HG03045 (cell line): Measurements from ENCODE around the gene FOXP2.
"Not testable (repeated sequence)": the region's sequence is repeated elsewhere in the genome, so short reads cannot be mapped to it uniquely, and the experiment has no call there.

Experiments used
- ATAC-seq: cut with Tn5 transposase; IDR thresholded peaks from one replicate; pipeline ENCODE4 v1.9.1; 2021; ENCODE audit warnings: mild to moderate bottlenecking, moderate library complexity; ENCODE audit not compliant: unreplicated experiment

Gene FOXP2

DNA sequence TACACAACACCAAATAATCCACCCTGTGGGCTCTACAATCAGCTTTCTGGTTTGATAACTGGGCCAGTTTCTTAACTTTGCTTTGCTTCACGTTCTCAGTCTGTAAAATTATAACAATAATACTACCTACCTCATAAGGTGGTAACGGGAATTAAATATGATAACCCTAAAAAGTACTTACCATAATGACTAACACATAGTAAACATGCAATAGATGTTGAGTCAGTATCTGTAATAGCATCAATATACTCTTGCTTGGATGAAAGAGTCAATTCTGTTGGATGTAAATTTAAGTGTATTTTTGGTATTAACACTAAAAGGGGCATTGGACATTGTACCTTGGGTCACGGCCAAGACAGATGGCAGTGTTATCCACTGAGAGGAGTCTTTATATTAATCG, 160.5 kb downstream of the FOXP2 start:
- ATAC-seq = no peak

DNA sequence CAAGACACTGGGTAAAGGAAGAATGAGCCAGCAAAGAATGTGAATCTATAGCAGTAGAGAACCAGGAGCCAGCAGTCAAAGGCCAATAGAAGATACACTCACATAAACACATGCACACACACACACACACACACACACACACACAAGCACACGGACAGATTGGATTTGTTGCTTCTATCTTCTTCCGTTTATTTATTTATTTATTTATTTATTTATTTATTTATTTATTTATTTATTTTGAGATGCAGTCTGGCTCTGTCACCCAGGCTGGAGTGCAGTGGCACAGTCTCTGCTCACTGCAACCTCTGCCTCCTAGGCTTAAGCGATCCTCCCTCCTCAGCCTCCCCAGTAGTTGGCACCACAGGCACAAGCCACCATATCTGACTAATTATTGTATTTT, 166.3 kb downstream of the FOXP2 start:
- ATAC-seq = not testable (repeated sequence)

DNA sequence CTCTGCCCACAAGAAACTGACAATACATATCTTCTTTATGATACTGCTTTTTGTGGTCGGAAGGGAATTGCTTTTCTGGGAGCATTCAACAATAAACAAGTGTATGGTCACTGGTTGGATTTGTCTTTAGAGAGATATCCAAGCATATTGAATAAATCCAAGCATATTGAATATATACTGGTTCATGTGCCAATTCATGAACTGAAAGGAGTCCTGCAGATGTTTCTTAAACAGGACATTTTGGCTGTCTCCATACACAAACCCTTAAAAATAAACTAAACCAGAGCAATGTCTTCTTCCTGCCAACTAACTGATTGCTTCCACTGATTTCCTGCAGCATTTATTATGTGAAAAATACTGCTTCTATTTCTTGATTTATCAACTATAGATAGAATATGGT, 173.9 kb downstream of the FOXP2 start:
- no peak for ATAC-seq

DNA sequence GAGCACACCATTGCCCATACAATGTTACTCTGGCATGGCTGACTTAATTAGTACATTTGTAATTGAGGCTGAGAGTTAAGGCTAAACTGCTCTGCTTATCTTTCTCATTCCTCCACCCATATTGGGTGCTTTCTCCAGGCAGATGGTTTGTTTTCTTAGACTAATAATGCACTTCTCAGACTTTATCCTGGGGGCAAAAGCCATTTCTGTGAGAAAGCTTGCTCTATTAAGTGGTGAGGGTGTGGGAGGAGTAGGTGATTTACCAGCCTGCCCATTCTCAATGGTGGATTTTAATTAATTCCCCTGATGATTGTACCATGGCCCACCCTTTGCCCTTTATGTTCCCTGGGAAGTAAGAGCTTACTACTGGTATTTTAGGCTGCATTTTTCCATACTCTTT, 174.8 kb downstream of the FOXP2 start:
- ATAC-seq = no peak

DNA sequence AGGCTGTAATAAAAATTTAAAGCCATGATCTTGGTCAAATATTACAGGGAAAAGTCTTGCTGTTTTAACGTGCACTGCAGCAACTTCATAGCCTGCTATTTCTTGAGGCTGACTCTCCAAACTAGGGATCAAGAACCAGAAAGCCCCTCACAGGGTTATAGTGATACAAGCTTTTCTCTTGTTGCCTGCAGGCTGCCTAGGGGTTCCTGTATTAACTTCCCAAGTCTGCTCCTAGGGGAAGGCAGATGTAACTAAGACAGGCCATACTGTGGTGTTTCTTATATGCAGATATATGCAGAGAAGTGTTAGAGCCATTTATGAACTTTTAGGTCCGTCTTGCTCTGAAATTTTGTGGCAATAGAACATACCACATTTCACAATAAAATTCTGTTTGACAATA, 175.7 kb downstream of the FOXP2 start:
- no peak for ATAC-seq

GRCh38 chr7:114598946-114599345, 184.3 kb downstream of the FOXP2 start:
- ATAC-seq = no peak

- ATAC-seq = no peak
Observed at GRCh38 chr7:114606100-114606499, 191.5 kb downstream of the FOXP2 start.

DNA sequence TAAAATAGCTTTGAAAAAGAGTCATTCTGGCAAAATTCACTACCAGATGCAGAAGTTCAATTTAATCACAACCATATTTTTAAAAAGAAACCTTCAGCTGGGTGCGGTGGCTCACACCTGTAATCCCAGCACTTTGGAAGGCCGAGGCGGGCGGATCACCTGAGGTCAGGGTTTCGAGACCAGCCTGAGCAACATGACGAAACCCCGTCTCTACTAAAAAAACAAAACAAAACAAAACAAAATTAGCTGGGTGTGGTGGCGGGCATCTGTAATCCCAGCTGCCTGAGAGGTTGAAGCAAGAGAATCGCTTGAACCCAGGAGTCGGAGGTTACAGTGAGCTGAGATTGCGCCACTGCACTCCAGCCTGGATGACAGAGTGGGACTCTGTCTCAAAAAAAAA, 194.2 kb downstream of the FOXP2 start:
- not testable (repeated sequence) for ATAC-seq

DNA sequence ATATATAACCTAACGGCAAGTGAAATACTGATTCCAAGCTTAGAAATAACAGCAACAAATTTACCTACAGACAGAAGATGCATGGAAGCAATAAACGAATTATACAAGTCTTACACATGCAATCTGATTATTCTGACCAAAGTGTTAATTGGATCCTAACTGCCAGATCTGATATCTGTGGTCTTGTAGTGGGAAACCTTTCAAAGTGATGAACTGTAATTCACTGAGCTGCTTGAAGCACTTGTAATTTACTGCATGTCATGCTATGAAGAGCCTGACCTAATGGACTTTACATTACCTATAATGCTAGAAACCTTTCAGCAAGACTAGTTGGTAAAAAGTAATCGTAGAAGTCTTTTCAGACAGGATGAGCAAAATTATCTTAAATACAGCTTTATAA, 205.6 kb downstream of the FOXP2 start:
- ATAC-seq = no peak

DNA sequence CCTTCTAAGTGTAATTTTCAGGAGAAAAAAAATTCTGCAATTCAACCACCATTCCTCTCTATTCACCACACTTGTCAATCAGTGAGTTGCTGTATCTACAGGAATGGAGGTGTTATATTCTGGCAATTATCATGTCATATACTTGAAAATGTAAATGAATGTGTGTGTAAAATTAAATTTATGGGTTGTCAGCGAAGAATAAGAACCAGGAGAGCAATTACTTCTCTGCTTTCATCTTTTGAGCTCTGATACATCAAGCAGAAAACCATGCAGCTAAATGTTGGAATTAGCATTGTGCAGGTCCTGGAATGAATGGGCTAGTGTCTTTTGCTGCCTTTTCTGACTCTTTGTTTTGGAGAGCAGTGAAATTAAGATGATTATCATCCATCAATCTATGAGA, 207.6 kb downstream of the FOXP2 start:
- no peak for ATAC-seq

DNA sequence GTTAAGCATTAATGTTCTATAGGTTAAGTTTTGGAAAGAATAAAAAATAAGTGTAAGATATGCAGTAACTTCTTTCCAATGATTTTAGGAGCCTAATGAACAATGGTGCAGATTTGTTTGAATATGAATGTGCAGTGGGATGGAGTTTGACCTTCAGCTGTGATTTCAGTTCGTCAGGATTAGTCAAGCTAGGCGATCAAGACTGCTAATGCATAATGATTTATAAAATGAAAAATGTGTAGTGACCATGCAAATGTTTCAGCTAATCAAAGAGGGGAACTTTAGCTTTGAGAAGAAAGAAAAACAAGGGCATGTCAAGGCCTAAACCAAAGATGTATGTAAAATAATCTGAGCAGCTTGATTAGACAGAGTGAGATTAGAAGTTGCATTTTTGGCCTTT, 208.5 kb downstream of the FOXP2 start:
- no peak for ATAC-seq

DNA sequence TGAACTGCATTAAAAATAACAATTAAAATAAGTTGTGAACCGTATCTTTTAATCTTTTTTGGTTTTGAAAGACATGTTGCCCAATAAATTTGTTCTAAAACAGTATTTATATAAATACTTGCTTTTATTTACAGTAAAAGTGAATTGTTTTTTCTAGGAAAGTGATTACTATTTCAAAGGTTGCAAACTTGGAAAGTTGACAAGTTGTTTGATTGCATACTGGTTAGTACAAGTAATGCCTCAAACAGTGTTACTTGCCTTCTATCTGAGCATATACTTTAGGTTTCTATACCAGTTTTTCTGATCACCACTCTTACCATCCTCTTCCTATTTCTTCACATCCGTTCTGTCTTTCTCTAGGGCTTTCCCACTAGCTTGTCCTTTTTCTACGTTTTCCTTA, 212.6 kb downstream of the FOXP2 start:
- ATAC-seq = no peak

DNA sequence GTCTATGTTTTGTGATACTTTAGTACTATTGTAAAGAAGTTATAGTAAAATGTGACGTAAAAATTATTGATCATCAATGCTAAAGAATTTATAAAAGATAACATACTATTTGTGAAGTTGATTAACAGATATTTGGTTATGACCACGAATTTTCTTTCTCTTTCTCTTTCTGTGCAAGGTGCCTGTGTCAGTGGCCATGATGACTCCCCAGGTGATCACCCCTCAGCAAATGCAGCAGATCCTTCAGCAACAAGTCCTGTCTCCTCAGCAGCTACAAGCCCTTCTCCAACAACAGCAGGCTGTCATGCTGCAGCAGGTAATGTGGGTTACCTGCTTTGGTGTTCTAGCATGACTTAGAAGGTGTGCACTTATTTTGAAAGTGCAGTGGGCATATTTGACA, 213.7 kb downstream of the FOXP2 start:
- no peak for ATAC-seq

DNA sequence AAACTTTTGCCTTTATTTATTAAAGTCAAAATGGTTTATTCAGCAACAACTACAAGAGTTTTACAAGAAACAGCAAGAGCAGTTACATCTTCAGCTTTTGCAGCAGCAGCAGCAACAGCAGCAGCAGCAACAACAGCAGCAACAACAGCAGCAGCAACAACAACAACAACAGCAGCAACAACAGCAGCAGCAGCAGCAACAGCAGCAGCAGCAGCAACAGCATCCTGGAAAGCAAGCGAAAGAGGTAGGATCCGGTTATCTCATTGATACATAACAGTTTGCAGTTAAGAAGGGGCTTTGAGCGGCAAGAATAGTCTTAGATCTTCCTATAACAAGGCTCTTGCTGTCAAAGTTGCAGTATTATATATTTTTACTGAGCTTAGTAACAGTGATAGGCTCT, 215.1 kb downstream of the FOXP2 start:
- no peak for ATAC-seq

DNA sequence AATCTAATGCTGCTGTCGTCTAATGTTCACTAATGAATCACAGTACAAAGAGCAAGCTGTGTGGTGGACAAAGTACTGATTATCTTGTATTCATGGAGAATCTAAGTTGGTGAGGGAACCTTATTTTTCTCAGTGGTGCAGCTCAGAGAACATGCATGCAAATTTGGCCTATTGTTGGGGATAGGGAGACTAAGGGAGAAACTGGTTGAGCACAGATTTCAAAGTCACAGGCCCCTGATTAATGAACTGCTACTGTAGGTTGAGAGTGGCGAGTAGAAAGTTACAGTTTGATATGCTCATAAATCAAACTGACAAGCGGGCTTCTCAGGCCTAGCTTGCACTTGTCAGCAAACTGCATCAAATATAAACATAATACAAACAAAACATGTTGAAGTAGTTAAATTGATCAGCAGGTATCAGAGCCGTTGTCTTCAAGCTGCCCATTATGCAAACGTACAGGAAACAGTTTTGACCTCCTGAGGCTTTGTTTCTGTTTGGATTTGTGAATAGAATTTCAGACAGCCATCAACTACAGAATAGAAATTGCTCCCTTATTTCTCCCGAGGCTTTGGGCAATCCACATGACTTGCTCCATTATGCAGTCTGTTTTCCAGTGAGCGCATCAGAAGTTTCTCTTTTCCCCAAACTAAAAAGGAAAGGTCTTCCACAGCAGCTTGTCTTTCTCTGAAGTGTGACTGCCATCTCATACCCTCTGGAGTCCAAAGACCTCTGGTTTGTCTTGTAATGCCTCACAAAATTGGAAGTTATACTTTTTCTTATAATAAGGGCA, 215.8 kb downstream of the FOXP2 start:
- ATAC-seq = no peak

- ATAC-seq = no peak
Observed at GRCh38 chr7:114631249-114631822, 216.7 kb downstream of the FOXP2 start.

DNA sequence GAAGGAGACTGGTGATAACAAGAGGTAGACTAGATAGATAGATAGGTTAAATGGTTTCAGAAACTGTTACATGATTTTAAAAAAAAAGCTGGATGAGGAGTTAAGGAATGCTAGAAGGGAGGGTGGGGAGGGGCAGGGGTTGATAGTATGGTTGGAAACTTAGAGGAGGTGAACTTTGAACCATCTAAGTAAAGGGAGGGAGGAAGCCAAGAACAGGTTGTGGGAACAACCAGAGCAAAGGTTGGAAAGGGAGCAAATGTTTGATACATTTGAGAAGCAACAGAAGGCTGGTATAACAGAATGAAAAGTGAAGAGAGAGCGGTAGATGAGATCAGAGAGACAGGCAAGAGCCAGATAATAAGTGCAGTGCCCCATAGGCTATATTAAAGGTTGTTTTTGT, 224.8 kb downstream of the FOXP2 start:
- ATAC-seq = no peak

- ATAC-seq = no peak
Observed at GRCh38 chr7:114644455-114644854, 229.8 kb downstream of the FOXP2 start.

DNA sequence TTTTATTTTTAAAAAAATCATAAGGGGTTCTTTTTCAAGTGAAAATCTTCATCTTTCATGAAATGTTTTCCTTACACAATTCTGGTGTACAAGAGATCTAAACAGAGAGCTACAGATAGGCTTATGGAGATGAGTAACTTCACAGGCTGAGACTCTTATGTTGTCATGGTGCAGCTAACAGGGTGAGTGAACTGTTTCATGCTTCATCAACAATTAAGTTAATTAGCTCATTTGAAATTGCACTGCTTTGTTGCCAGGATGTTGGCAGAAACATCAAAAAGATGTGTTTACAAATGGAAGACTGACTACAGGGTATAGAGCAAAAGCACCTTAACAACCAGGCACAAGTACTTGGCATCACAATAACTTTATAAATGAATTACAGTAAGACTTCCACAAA, 230.8 kb downstream of the FOXP2 start:
- ATAC-seq = no peak

DNA sequence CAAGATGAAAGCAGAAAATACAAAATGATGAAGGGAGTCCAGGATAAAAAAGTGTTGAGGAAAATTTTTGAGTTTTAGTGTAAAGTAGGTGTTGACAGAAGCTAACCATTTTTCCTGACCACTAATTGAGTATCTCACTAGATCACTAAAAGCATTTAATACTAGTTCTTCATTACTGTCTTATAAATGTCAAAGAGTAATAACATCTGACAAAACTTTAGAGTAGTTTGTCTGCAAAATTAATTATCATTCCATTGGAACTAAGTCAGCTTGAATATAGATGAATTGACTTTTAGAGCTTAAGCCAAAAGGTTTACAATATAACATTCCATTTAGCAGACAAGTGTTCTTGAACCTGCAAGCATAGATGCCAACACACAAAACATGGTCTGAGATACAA, 232.9 kb downstream of the FOXP2 start:
- ATAC-seq = no peak

GRCh38 chr7:114648117-114648516, 233.5 kb downstream of the FOXP2 start:
- ATAC-seq = no peak

- ATAC-seq = no peak
Observed at GRCh38 chr7:114648680-114649079, 234.1 kb downstream of the FOXP2 start.

DNA sequence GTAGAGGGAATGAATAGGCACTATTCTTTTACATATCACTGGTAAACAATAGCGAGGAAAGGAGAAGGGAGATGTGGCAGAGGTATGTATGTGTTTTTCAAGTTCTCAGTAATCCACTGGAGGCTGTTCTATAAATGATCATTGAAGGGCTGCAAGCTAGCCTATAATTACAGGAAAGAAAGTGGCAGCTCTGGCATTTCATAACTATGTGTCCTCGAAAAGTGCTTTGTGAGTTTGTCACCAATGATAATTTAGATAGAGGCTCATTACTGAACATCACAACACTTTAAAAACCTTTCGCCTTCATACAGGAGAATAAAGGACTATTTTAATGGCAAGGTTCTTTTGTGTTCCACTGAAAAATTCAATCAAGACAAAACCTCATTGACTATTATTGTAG, 235.1 kb downstream of the FOXP2 start:
- no peak for ATAC-seq
